HepG2 (cell line): ENCODE results near the gene QSOX1.

Source experiments
- ATF7 ChIP-seq, 2 experiments: fragments of 450-650 bp in 1 of 2; sonication (generic) in 1 of 2; formaldehyde crosslinking in 1 of 2; IDR thresholded peaks; 2 replicates each; pipeline versions ENCODE4 v1.4.0 to v1.6.1; 2016 to 2020; ENCODE audit warnings: antibody characterized with exemption in 1 of 2, mild to moderate bottlenecking in 1 of 2, missing genetic modification reagents in 1 of 2
- CREB1 ChIP-seq, 2 experiments: fragments of 450-650 bp in 1 of 2; IDR thresholded peaks; 2 replicates each; pipeline ENCODE4 v1.6.1; 2016 to 2017; ENCODE audit warnings: control low read depth in 1 of 2, mild to moderate bottlenecking in 1 of 2, missing compliant biosample characterization in 1 of 2, missing genetic modification characterization in 1 of 2
- FOSL1 ChIP-seq: sonication (generic); formaldehyde crosslinking; IDR thresholded peaks from 2 replicates; pipeline ENCODE4 v1.9.0; 2021; ENCODE audit warnings: missing genetic modification reagents, borderline replicate concordance
- MXI1 ChIP-seq: IDR thresholded peaks from 3 replicates; pipeline ENCODE4 v1.6.1; 2012; ENCODE audit warnings: low read depth, low read length, inconsistent platforms, borderline replicate concordance
- MYNN ChIP-seq: sonication (generic); formaldehyde crosslinking; IDR thresholded peaks from 2 replicates; pipeline ENCODE4 v1.4.0; 2020; ENCODE audit warnings: mild to moderate bottlenecking, low read depth, missing genetic modification reagents
- YY1 ChIP-seq: IDR thresholded peaks from 2 replicates; pipeline ENCODE4 v1.6.1; 2011; ENCODE audit warnings: low read length, low read depth, moderate library complexity, mild to moderate bottlenecking; ENCODE audit not compliant: insufficient read depth, insufficient replicate concordance
- ZBTB33 ChIP-seq: sonication (generic); formaldehyde crosslinking; IDR thresholded peaks from 2 replicates; pipeline ENCODE4 v1.4.0; 2020; ENCODE audit warnings: missing genetic modification reagents
- ZNF687 ChIP-seq: sonication (generic); formaldehyde crosslinking; IDR thresholded peaks from 2 replicates; pipeline ENCODE4 v1.5.1; 2020; ENCODE audit warnings: mild to moderate bottlenecking, missing genetic modification reagents, moderate library complexity

- TF ChIP-seq ZNF687 (no peak), ZBTB33 (no peak), YY1 (no peak), ATF7 (IDR thresholded peaks at IDR 0.05) (no peak), ATF7 (CRISPR knock-in tag; IDR thresholded peaks at IDR 0.05) (no peak), FOSL1 (no peak), MXI1 (no peak), CREB1 (IDR thresholded peaks at IDR 0.05) (no peak), CREB1 (CRISPR knock-in tag; IDR thresholded peaks at IDR 0.05) (no peak), MYNN (CRISPR knock-in tag) (no peak)
Observed at GRCh38 chr1:180184041-180184440, 29.4 kb downstream of the QSOX1 start.
